Ectodermal cell (in vitro differentiated cells): Measurements from ENCODE around the gene CCDC27.

ENCODE experiments used
- H3K27ac ChIP-seq: 2 replicates; pipeline ENCODE4 v1.7.0; 2013; ENCODE audit warnings: mild to moderate bottlenecking, low read depth, low read length; ENCODE audit not compliant: insufficient read depth, poor library complexity, severe bottlenecking
- H3K27me3 ChIP-seq: 2 replicates; pipeline ENCODE4 v1.7.0; 2013; ENCODE audit warnings: mild to moderate bottlenecking, low read length; ENCODE audit not compliant: insufficient read depth, control insufficient read depth, poor library complexity, severe bottlenecking
- H3K36me3 ChIP-seq: one replicate; pipeline ENCODE4 v1.7.0; 2013; ENCODE audit warnings: low read length; ENCODE audit not compliant: control insufficient read depth, insufficient read depth
- H3K4me1 ChIP-seq: one replicate; pipeline ENCODE4 v1.7.0; 2013; ENCODE audit warnings: low read length; ENCODE audit not compliant: control insufficient read depth, insufficient read depth
- H3K4me3 ChIP-seq: 2 replicates; pipeline ENCODE4 v1.7.0; 2013; ENCODE audit warnings: low read depth, low read length, control low read depth; ENCODE audit not compliant: insufficient read depth
- H3K9me3 ChIP-seq: 2 replicates; pipeline ENCODE4 v1.7.0; 2013; ENCODE audit warnings: mild to moderate bottlenecking, low read length, moderate library complexity; ENCODE audit not compliant: control insufficient read depth
- WGBS, 2 experiments: methylation state at CpG; one replicate each; pipeline ENCODE4 v1.1.7; 2013; ENCODE audit warnings: missing lambda C conversion rate in 2 of 2; 5-methylcytosine and 5-hydroxymethylcytosine counted together

The CCDC27 gene

GRCh38 chr1:3776231-3776961 is 24.1 kb downstream of the CCDC27 start:
- Histone ChIP-seq H3K36me3 (peaks cover 10% of the 10 kb centered on the region), H3K4me1 (peaks cover 34% of the 10 kb centered on the region), H3K27ac (no peak overlapping the region), H3K4me3 (no peak overlapping the region), H3K27me3 (peaks cover 9% of the 10 kb centered on the region), H3K9me3 (no peaks in the 10 kb centered on the region)
- 90% methylated on average over 21 of the region's 21 CpGs for WGBS, 2 experiments

- Histone ChIP-seq H3K9me3 (no peaks in the 10 kb centered on the region), H3K4me3 (no peak overlapping the region), H3K27ac (no peak overlapping the region), H3K36me3 (peaks cover 15% of the 10 kb centered on the region), H3K27me3 (peaks cover 6% of the 10 kb centered on the region), H3K4me1 (peaks cover 28% of the 10 kb centered on the region)
- WGBS, 2 experiments: 88 to 90% methylated on average over 10 of the region's 10 CpGs
These were observed 24.9 kb downstream of the CCDC27 start for GRCh38 chr1:3777078-3777547.

GRCh38 chr1:3777647-3778589 is 25.7 kb downstream of the CCDC27 start:
- no peak overlapping the region for H3K4me3 ChIP-seq
- no peaks in the 10 kb centered on the region for H3K9me3 ChIP-seq
- peaks cover 27% of the 10 kb centered on the region for H3K4me1 ChIP-seq
- 94 to 95% methylated on average over 20 of the region's 20 CpGs for WGBS, 2 experiments
- H3K27me3 ChIP-seq: peaks cover 5% of the 10 kb centered on the region
- H3K36me3 ChIP-seq: peaks cover 22% of the 10 kb centered on the region
- no peak overlapping the region for H3K27ac ChIP-seq

- H3K27ac ChIP-seq: no peak overlapping the region
- peaks cover 29% of the 10 kb centered on the region for H3K36me3 ChIP-seq
- no peak overlapping the region for H3K4me3 ChIP-seq
- 91 to 93% methylated on average over 14 of the region's 14 CpGs for WGBS, 2 experiments
- H3K27me3 ChIP-seq: no peaks in the 10 kb centered on the region
- no peaks in the 10 kb centered on the region for H3K9me3 ChIP-seq
- peaks cover 19% of the 10 kb centered on the region for H3K4me1 ChIP-seq
These were observed 26.5 kb downstream of the CCDC27 start for GRCh38 chr1:3778590-3779264.

- peaks cover 34% of the 10 kb centered on the region for H3K36me3 ChIP-seq
- no peak overlapping the region for H3K4me3 ChIP-seq
- H3K27me3 ChIP-seq: no peaks in the 10 kb centered on the region
- H3K9me3 ChIP-seq: no peaks in the 10 kb centered on the region
- H3K27ac ChIP-seq: no peak overlapping the region
- 94 to 95% methylated on average over 23 of the region's 23 CpGs for WGBS, 2 experiments
- peaks cover 13% of the 10 kb centered on the region for H3K4me1 ChIP-seq
These were observed 27.1 kb downstream of the CCDC27 start for GRCh38 chr1:3779265-3779911.

- H3K4me3 ChIP-seq: no peak overlapping the region
- WGBS, 2 experiments: 96% methylated on average over 20 of the region's 20 CpGs
- no peaks in the 10 kb centered on the region for H3K27me3 ChIP-seq
- H3K36me3 ChIP-seq: peaks cover 34% of the 10 kb centered on the region
- no peak overlapping the region for H3K27ac ChIP-seq
- H3K9me3 ChIP-seq: no peaks in the 10 kb centered on the region
- H3K4me1 ChIP-seq: peaks cover 11% of the 10 kb centered on the region
These were observed 27.7 kb downstream of the CCDC27 start for GRCh38 chr1:3779912-3780416.

GRCh38 chr1:3780901-3781300 is 28.7 kb downstream of the CCDC27 start:
- WGBS, 2 experiments: 94 to 97% methylated on average over 21 of the region's 21 CpGs
- Histone ChIP-seq H3K36me3 (peaks cover 34% of the 10 kb centered on the region), H3K27ac (no peak overlapping the region), H3K9me3 (no peaks in the 10 kb centered on the region), H3K27me3 (no peaks in the 10 kb centered on the region), H3K4me3 (no peak overlapping the region), H3K4me1 (peaks cover 2% of the 10 kb centered on the region)

- Histone ChIP-seq H3K4me3 (no peak overlapping the region), H3K4me1 (no peaks in the 10 kb centered on the region), H3K36me3 (peaks cover 34% of the 10 kb centered on the region), H3K27ac (no peak overlapping the region), H3K27me3 (no peaks in the 10 kb centered on the region), H3K9me3 (no peaks in the 10 kb centered on the region)
- WGBS, 2 experiments: 95% methylated on average over 30 of the region's 30 CpGs
These were observed 31.6 kb downstream of the CCDC27 start for GRCh38 chr1:3783651-3784474.

GRCh38 chr1:3785045-3785444 is 32.8 kb downstream of the CCDC27 start:
- Histone ChIP-seq H3K27me3 (no peaks in the 10 kb centered on the region), H3K27ac (no peak overlapping the region), H3K36me3 (peaks cover 34% of the 10 kb centered on the region), H3K9me3 (no peaks in the 10 kb centered on the region), H3K4me1 (no peaks in the 10 kb centered on the region), H3K4me3 (no peak overlapping the region)
- 95% methylated on average over 13 of the region's 13 CpGs for WGBS, 2 experiments
